Osteocyte (in vitro differentiated cells): ENCODE results near the gene TBX6. TPM values are rescaled to one million over a fixed set of nuclear protein-coding genes. Genes with fewer than 3 reads are reported as not detected.
"Not testable (repeated sequence)": the region's sequence is repeated elsewhere in the genome, so short reads cannot be mapped to it uniquely, and the experiment has no call there.

Experiments used
- DNase-seq: peaks from one replicate; pipeline ENCODE4 v3.0.0; 2021; ENCODE audit warnings: mixed read lengths; ENCODE audit not compliant: unreplicated experiment; ENCODE audit errors: extremely low spot score
- H3K27ac Mint-ChIP-seq: one replicate; pipeline ENCODE4 v1.8.0; 2021; ENCODE audit warnings: mild to moderate bottlenecking, mixed read lengths; ENCODE audit not compliant: unreplicated experiment
- H3K27me3 Mint-ChIP-seq: one replicate; pipeline ENCODE4 v1.8.0; 2021; ENCODE audit warnings: mixed read lengths; ENCODE audit not compliant: unreplicated experiment
- H3K36me3 Mint-ChIP-seq: one replicate; pipeline ENCODE4 v1.8.0; 2021; ENCODE audit warnings: mixed read lengths; ENCODE audit not compliant: unreplicated experiment
- H3K4me1 Mint-ChIP-seq: one replicate; pipeline ENCODE4 v1.8.0; 2021; ENCODE audit warnings: mixed read lengths; ENCODE audit not compliant: unreplicated experiment
- H3K4me3 Mint-ChIP-seq: one replicate; pipeline ENCODE4 v1.8.0; 2021; ENCODE audit warnings: mild to moderate bottlenecking, moderate library complexity, mixed read lengths; ENCODE audit not compliant: unreplicated experiment
- H3K9me3 Mint-ChIP-seq: one replicate; pipeline ENCODE4 v1.8.0; 2021; ENCODE audit warnings: mixed read lengths; ENCODE audit not compliant: unreplicated experiment
- total RNA-seq: library from RNA; stranded (reverse); gene quantifications from 2 replicates; pipeline ENCODE4 v1.2.1, GENCODE V29; 2021
- TF ChIP-seq, protein P1 (sequence below): fragments of 200-600 bp; sonication (generic); IDR thresholded peaks from 2 replicates; pipeline ENCODE4 v1.5.0; 2021; ENCODE audit warnings: antibody characterized with exemption, mild to moderate bottlenecking, moderate library complexity

TBX6 gene
- total RNA-seq, 1 donor from 2014 or later, result 0.75 TPM

DNA sequence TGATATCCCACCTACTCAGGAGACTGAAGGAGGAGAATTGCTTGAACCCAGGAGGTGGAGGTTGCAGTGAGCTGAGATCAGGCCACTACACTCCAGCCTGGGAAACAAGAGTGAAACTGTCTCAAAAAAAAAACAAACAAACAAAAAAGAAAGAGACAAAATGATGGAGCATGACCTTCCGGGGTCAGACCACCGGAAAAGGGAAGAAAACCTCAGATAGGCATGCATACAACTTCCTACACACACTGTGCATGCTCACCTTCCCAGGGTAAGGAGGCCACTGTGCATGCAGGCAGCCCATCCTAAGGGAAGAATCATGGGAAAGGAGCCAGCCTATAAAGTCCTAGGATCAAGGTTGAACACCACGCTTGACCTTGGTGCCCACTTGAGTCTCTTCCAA lies 40.9 kb upstream of the TBX6 start:
- H3K9me3 Mint-ChIP-seq, result no peaks in the 10 kb centered on the region
- no peak overlapping the region for H3K4me3 Mint-ChIP-seq
- H3K36me3 Mint-ChIP-seq, result no peaks in the 10 kb centered on the region
- peaks cover 1% of the 10 kb centered on the region for H3K4me1 Mint-ChIP-seq
- H3K27me3 Mint-ChIP-seq, result peaks cover 8% of the 10 kb centered on the region
- no peak overlapping the region for H3K27ac Mint-ChIP-seq
- TF ChIP-seq, protein P1, sequence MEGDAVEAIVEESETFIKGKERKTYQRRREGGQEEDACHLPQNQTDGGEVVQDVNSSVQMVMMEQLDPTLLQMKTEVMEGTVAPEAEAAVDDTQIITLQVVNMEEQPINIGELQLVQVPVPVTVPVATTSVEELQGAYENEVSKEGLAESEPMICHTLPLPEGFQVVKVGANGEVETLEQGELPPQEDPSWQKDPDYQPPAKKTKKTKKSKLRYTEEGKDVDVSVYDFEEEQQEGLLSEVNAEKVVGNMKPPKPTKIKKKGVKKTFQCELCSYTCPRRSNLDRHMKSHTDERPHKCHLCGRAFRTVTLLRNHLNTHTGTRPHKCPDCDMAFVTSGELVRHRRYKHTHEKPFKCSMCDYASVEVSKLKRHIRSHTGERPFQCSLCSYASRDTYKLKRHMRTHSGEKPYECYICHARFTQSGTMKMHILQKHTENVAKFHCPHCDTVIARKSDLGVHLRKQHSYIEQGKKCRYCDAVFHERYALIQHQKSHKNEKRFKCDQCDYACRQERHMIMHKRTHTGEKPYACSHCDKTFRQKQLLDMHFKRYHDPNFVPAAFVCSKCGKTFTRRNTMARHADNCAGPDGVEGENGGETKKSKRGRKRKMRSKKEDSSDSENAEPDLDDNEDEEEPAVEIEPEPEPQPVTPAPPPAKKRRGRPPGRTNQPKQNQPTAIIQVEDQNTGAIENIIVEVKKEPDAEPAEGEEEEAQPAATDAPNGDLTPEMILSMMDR, result no peak
- no peak for DNase-seq

DNA sequence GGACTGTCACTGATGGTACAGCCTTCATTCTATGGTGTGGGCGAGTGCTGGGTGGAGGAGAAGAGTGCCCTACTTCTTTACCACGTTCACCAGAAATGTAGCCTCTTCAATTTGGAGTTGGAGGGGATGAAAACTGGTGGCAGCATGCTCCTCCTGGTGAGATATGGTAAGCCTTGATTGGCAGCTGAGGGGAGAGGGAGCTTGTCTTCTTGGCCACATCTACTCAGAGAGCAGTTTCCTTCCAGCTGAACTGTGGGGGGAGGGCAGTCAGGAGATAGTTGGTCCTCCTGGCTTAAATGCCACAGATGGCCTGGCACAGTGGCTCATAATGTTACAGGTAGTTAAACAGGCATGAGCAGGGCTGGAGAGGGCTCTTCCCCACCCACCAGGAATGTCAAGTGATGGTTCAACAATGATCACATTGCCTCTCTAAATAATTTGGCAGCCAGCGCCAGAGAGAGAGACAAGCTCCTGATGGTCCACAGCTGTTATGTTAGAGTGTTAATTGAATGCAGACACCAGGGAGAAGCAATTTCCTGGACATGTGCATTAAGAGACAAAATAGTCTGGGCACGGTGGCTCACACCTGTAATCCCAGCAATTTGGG lies 40.2 kb upstream of the TBX6 start:
- Mint-ChIP-seq H3K4me3 (no peak overlapping the region), H3K27me3 (peaks cover 6% of the 10 kb centered on the region), H3K27ac (no peak overlapping the region), H3K4me1 (peaks cover 1% of the 10 kb centered on the region), H3K9me3 (no peaks in the 10 kb centered on the region), H3K36me3 (no peaks in the 10 kb centered on the region)
- TF ChIP-seq, protein P1, result no peak
- DNase-seq, result no peak

DNA sequence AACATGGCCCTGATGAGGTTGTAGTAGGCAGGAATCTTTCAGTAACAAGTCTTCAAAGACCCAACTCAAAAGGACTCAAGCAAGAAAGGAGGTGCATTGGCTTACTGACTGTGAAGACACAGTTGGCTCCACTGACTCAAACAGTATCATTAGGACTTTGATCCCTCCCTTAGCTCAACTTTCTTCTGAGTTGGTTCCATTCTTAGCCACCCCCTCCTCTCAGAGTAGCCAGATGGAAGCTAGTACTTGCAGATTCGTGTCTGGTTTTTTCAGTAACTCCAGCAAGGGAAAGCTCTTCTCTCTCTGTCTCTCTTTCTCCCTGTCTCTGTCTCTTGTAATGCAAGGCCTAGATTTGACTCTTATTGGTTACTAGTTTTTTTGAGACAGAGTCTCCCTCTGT lies 36.3 kb upstream of the TBX6 start:
- DNase-seq, result no peak
- Mint-ChIP-seq H3K4me1 (peaks cover 11% of the 10 kb centered on the region), H3K36me3 (no peaks in the 10 kb centered on the region), H3K9me3 (no peaks in the 10 kb centered on the region), H3K27ac (no peak overlapping the region), H3K27me3 (no peaks in the 10 kb centered on the region), H3K4me3 (no peak overlapping the region)
- TF ChIP-seq, protein P1, result no peak

DNA sequence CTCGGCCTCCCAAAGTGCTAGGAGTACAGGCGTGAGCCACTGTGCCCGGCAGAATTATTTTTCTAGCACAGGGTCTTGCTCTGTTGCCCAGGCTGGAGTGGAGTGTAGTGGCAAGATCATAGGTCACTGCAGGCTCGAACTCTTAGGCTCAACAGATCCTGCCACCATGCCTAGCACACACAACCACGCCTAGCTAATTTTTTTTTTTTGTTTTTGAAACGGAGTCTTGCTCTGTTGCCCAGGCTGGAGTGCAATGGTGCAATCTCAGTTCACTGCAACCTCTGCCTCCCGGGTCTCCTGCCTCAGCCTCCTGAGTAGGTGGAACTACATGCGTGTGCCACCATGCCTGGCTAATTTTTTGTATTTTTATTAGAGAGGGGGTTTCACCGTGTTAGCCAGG lies 34.0 kb upstream of the TBX6 start:
- H3K4me3 Mint-ChIP-seq, H3K36me3 Mint-ChIP-seq, H3K27ac Mint-ChIP-seq, DNase-seq, H3K27me3 Mint-ChIP-seq, H3K9me3 Mint-ChIP-seq: not testable (repeated sequence)
- peaks cover 20% of the 10 kb centered on the region for H3K4me1 Mint-ChIP-seq

DNA sequence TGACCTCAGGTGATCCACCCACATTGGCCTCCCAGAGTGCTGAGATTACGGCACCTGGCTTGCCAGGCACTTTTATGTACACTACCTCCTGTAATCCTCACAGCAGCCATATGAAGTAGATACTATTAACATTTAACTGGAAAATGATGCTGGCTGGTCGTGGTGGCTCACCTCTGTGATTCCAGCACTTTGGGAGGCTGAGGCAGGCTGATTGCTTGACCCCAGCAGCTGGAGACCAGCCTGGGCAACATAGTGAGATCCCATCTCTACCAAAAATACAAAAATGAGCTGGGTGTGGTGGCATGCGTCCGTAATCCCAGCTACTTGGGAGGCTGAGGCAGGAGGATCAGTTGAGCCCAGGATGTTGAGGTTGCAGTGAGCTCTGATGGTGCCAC lies 33.3 kb upstream of the TBX6 start:
- Mint-ChIP-seq H3K4me3 (no peak overlapping the region), H3K36me3 (no peaks in the 10 kb centered on the region), H3K4me1 (peaks cover 21% of the 10 kb centered on the region), H3K27me3 (no peaks in the 10 kb centered on the region), H3K27ac (no peak overlapping the region), H3K9me3 (no peaks in the 10 kb centered on the region)
- no peak for DNase-seq
- TF ChIP-seq, protein P1, result no peak
